GM18508 (cell line): ENCODE results near the gene ODAD3.
"Not testable (repeated sequence)": the region's sequence is repeated elsewhere in the genome, so short reads cannot be mapped to it uniquely, and the experiment has no call there.

ENCODE experiments used
- ATAC-seq: cut with Tn5 transposase; IDR thresholded peaks from one replicate; pipeline ENCODE4 v1.9.1; 2021; ENCODE audit warnings: moderate number of reproducible peaks; ENCODE audit not compliant: insufficient read depth, unreplicated experiment

The ODAD3 gene

GRCh38 chr19:11445141-11445540 is 10.2 kb upstream of the ODAD3 start:
- no peak for ATAC-seq

DNA sequence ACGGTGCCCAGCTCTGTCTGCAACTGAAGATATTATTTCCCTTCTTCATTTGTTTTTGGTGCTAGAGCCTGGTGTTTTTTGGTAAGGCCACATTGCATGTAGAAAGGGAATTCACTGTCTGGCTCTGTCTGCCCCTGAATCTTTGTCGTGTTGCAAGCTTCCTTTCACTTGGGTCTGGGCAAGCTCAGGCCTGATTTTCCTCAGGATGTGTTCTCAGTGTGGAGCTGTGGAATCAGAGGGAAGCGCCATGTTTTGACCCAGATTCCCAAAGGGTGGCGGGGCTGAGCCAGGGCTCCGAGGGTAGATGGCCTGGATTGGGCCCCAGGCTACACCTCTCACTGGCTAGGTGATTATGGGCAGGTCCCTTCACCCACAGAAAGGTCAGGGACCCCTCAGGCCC is 9.1 kb upstream of the ODAD3 start:
- ATAC-seq, result no peak

DNA sequence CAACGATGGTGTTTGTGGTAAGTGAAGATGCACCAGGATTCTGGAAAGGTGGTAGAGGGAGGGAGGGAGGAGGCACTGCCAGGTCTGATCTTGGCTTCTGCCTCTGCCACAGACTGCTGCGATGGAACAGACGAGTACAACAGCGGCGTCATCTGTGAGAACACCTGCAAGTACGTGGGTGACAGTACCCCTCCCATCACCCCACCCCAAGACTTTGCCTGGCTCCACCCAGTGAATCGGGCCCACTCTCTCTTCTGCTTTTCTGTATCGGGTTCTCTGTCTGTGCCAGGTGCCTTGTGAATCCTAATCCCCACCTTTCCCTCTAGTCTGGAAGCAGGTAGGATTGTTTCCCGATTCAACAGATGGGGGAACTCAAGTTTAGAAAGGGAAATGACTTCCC is 3.0 kb upstream of the ODAD3 start:
- ATAC-seq, result no peak

DNA sequence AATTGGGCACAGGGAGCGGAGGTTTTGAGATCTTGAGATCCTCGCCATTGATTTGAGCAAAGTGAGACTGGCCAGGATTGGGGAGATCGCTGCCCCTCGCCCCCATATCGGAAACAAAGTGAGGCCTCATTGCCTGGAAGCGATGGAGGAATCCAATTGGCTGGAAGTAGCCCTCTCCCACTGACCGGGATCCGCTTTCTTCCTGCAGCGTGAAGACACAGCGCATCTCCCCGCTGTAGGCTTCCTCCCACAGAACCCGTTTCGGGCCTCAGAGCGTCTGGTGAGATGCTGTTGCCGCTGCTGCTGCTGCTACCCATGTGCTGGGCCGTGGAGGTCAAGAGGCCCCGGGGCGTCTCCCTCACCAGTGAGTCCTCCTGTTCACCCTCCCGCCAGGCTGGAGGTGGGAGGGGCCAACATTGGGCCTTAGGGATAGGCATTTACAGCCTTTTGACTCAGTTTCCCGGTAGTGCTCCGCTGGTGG is 952 bp upstream of the ODAD3 start:
- no peak for ATAC-seq

GRCh38 chr19:11434703-11435056 is 241 bp downstream of the ODAD3 start:
- ATAC-seq, result no peak

- not testable (repeated sequence) for ATAC-seq
These were observed 1.4 kb downstream of the ODAD3 start for GRCh38 chr19:11433526-11433925.

DNA sequence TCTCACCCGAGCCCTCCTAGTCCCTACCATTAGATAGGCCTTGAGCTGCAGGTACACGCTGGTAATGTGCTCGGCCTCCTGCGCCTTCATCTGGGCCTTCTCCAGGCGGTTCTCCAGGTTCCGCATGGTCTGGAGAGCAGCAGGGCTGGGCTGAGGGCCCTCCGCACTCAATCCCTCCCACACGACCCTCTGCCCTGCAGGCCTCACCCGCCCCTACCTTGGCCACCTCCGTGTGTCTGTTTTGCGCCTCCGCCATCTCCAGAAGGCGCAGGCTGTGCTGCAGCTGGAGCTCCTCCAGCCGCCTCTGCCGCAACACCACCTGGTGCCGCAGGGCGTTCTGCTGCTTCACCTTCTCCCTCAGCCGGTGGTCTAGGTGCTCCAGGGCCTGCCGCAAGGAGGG is 8.3 kb downstream of the ODAD3 start:
- no peak for ATAC-seq

- ATAC-seq, result no peak
These were observed 9.0 kb downstream of the ODAD3 start for GRCh38 chr19:11425719-11426457.

DNA sequence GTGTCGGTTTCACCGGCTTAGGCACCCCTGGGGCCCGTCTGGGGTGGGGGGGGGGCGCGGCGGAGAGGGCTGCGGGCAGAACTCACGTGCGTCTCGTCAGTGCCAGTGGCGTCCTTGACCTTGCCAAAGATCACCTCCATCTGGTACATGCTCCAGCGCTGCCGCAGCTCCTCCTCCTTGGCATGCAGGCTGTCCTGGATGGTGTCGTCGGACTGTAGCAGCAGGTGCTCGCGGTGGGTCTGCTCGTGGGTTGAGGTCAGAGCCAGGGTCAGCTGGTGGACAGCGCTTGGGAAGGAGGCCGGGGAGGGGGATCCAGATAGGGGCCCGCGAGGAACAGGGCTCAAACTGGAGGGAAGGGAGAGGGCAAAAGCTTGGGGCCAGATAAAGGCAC is 11.1 kb downstream of the ODAD3 start:
- ATAC-seq, result no peak

DNA sequence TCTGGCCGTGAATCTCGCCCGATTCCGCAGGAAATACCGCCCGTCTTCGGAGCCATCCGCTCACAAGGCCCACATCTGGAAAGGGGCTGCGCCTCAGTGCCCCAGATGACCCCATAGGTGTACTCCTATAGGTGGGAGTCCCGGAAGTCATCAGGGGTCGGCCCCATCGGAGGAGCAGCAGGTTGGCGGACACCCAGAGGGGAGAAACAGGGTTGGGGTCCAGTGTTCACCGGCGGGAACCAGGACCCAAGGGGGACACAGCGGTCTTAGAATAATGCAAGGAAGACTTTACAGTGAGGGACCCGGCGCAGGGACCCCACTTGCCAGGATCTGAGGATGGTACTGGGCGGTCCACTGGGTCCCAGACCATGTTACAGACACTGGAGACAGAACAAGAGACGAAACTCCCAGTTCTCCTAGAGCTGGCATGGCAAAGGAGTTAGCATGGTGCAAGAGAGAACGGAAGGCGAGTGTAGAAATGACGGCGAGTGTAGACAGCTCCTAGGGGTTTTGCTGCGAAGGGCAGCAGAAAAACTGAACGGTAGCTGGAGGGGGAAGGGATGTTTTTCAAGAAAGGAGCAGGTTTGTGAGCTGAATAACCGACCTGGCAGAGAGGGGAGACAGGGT is 11.6 kb downstream of the ODAD3 start:
- no peak for ATAC-seq

DNA sequence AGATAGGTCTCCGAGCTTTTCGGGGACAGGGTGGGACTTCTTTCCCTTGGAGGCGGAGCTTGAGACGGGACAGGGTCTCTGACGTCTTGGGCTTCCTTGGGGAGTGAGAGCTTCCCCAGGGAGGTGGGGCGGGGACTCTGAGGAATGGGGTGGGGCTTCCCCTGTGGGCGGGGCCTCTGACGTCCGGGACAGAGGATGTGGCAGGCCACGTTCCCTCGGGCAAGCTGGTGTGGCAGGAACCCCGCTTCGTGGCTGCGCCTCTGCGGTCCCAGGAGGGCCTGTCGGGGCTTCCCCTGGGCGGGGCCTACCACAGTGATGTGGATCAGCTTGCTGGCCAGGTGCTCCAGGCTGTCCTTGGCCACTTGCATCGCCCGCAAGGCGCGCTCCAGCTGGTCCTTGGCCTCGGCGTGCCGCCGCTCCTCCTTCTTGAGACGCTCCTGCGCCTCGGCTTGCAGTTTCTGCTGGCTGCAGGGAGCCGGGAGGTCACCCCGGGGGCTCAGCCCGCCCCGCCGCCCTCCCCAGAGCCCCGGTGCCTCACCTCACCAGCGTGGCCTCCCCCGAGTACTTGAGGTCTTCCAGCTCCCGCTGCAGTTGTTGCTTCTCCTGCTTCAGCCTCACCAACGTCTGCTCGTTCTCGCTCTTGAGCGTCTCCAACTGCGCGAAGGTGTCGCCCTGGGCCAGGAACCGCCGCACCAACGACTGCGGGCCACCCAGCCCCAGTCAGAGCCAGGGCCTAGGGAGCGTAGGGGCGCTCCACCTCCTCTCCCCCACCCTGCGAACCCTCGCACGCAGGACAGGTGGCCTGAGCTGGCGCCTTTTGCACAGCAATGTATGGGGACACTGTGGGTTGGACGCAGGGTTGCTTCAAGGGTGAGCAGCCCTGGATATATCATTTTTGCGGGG is 12.5 kb downstream of the ODAD3 start:
- ATAC-seq, result no peak

DNA sequence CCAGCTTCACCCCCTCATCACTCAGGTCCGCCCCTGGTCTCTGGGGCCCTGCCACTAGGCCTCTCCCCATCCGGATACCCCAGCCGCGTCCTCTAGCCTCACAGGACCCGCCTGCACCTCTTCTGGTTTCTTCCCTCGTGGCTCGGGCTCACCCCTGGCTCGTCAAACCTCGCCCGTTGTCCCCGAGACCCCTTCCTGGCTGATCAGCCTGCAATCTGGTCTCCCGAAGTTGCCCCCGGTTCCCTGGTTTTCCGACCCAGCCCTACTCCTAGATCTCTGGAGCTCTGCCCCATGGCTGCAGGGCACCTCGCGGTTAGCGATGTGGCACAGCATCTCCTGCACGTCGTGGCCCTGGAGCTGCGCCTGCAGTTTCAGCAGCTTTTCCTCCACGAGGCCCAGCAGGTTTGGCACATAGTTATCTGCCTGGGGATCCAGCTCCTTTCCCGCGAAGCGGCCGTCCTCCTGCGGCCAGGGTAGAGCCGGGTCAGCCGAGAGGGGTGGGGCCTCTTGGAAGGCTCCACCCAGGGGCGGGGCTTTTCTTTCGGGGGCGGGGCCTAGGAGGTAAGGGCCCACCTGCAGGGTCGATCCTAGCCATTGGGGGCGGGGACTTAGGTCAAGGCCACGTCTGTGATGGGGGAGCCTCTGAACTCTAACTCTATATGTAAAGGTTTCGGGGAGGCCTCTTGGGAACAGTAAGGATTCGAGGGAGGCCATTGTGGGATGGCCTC is 13.4 kb downstream of the ODAD3 start:
- ATAC-seq, result no peak

GRCh38 chr19:11420429-11421370 is 14.2 kb downstream of the ODAD3 start:
- no peak for ATAC-seq

DNA sequence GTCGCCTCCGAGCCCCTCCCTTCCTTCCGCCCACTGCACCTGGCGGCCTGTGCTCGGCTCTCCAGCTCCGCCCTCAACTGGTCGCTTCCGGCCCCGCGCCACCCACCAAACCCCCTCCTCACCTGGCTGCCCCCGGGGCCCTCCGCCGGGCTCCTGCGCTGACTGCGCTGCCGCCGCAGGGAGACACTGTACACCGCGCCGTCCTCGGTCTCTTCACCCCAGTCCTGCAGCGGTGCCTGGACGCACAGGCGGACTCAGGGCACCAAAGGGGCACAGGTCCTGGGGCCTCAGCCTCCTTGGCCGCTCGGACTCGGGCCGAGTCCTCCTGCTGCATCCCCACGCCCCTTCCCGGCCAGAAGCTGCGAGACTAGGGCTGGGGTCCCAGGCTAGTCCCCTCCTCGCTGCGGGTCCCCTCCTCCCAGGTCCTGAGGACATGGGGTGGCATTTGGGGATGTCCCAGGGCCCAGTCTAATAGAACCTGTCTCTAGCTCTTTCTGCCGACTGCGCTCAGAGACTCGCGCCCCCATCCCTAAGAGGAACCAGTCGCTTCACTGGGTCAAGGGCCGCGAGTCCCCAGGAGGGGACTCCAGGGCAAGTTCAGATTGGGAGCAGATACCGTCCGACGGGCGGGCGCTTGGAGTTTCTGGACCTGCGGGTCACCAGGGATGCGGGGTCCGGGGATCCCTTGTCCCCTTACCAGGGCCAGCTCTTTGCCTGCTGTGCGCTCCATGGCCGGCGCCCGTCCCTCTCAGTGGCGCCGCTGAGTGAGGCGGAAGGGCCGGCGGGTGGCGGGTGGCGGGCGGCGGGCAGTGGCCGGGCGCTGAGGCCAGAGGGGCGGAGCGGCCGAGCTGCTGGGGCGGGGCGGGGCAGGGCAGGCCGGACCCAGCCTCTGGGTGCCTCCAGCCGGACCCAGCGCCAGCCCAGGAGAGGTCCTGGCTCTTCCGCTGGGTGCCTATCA is 16.1 kb downstream of the ODAD3 start, which contains the start of gene RGL3:
Gene RGL3, minus strand, starts transcription at position 766 of the 958 bp plus-strand sequence. Its CDS starts 36 bp downstream, at position 730.
- ATAC-seq, result no peak

- ATAC-seq, result no peak
These were observed 16.8 kb downstream of the ODAD3 start for GRCh38 chr19:11418094-11418548.

GRCh38 chr19:11416346-11417052 is 18.4 kb downstream of the ODAD3 start:
- ATAC-seq, result no peak

DNA sequence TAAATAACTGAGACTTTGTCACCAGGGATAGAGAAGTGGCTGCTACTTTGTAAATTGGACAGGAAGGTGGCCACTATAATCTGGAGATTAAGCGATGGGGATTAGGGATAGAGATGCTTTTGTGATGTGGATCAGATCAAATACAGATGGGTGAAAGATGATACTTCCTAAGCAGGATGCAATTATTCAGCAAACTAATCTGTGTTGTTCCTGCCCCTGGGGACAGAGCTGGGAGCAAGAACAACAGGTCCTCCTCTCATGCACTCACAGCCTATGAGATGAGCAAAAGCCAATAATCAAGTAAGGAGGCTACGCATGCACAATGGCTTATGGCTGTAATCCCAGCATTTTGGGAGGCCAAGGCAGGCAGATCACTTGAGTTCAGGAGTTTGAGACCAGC is 20.4 kb downstream of the ODAD3 start:
- no peak for ATAC-seq
